GM18870 (cell line): Measurements from ENCODE around the gene SDHAF2.
"Not testable (repeated sequence)": the region's sequence is repeated elsewhere in the genome, so short reads cannot be mapped to it uniquely, and the experiment has no call there.

Experiments used
- ATAC-seq: cut with Tn5 transposase; IDR thresholded peaks from one replicate; pipeline ENCODE4 v1.9.1; 2021; ENCODE audit warnings: moderate library complexity; ENCODE audit not compliant: unreplicated experiment

The SDHAF2 gene

GRCh38 chr11:61474013-61474643 is 44.2 kb downstream of the SDHAF2 start:
- no peak for ATAC-seq

- ATAC-seq: no peak
These were observed 45.5 kb downstream of the SDHAF2 start for GRCh38 chr11:61475433-61475832.

GRCh38 chr11:61476371-61476770 is 46.4 kb downstream of the SDHAF2 start:
- ATAC-seq: no peak

- no peak for ATAC-seq
These were observed 47.2 kb downstream of the SDHAF2 start for GRCh38 chr11:61477126-61477525.

- ATAC-seq: no peak
These were observed 47.8 kb downstream of the SDHAF2 start for GRCh38 chr11:61477727-61478148.

- not testable (repeated sequence) for ATAC-seq
These were observed 49.6 kb downstream of the SDHAF2 start for GRCh38 chr11:61479360-61480058.

GRCh38 chr11:61480261-61480993 is 50.5 kb downstream of the SDHAF2 start:
- ATAC-seq: no peak

- ATAC-seq: no peak
These were observed 51.0 kb downstream of the SDHAF2 start for GRCh38 chr11:61480994-61481335.

- ATAC-seq: no peak
These were observed 51.9 kb downstream of the SDHAF2 start for GRCh38 chr11:61481806-61482205.

GRCh38 chr11:61482513-61482912 is 52.6 kb downstream of the SDHAF2 start:
- no peak for ATAC-seq

GRCh38 chr11:61484541-61484940 is 54.6 kb downstream of the SDHAF2 start:
- ATAC-seq: no peak

- no peak for ATAC-seq
These were observed 55.2 kb downstream of the SDHAF2 start for GRCh38 chr11:61485080-61485479.

GRCh38 chr11:61486011-61486620 is 56.2 kb downstream of the SDHAF2 start:
- ATAC-seq: no peak

- ATAC-seq: no peak
These were observed 56.9 kb downstream of the SDHAF2 start for GRCh38 chr11:61486779-61487178.

- ATAC-seq: no peak
These were observed 57.6 kb downstream of the SDHAF2 start for GRCh38 chr11:61487342-61488025.

GRCh38 chr11:61488651-61489291 is 58.8 kb downstream of the SDHAF2 start:
- no peak for ATAC-seq

- no peak for ATAC-seq
These were observed 60.2 kb downstream of the SDHAF2 start for GRCh38 chr11:61489833-61490721.

- no peak for ATAC-seq
These were observed 61.9 kb downstream of the SDHAF2 start for GRCh38 chr11:61491736-61492395.

- no peak for ATAC-seq
These were observed 64.5 kb downstream of the SDHAF2 start for GRCh38 chr11:61494381-61494961.
